ENCODE data around the gene JMJD8. TPM values are rescaled to one million over a fixed set of nuclear protein-coding genes. Genes with fewer than 3 reads are reported as not detected.

The JMJD8 gene
- total and polyA plus RNA-seq, 9 of the 15 experiments (the other 6 are each of a cell fraction or from before 2014, with no cell fraction given) = 1.2 to 50.6 (median 29.3) TPM

DNA sequence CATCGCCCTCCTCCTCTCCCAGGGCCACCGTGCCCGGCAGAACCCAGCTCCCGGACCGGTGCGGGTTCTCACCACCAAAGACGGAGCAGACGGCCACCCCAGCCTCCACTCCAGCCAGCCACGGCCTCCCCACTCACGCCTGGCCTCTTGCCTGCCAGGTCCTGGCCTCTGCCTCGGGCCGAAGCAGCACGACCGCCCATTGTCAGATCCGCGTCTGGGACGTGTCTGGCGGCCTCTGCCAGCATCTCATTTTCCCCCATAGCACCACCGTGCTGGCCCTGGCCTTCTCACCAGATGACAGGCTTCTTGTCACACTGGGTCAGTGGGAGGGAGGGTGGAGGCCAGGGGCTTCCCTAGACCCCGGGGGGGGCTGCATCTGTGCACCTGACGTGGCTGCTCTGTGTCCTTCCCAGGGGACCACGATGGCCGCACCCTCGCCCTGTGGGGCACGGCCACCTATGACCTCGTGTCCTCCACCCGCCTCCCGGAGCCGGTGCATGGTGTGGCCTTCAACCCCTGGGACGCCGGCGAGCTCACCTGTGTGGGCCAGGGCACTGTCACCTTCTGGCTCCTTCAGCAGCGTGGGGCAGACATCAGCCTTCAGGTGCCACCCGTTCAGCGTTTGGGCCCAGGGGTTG lies 22.8 kb downstream of the JMJD8 start:
- 47% methylated on average over 31 of the region's 35 CpGs for WGBS (ENCODE audit: insufficient coverage, low coverage, missing lambda C conversion rate)
- Histone ChIP-seq H2AFZ (ENCODE audit: low read depth, low read length) (peak overlapping the region; percentile 95), H3K27me3 (ENCODE audit: control insufficient read depth in 2 of 2, insufficient read depth in 2 of 2, low read length in 2 of 2) (no peaks in the 10 kb centered on the region), H3K79me2 (ENCODE audit: control insufficient read depth, insufficient read depth, low read length) (no peaks in the 10 kb centered on the region; the same call in 2 of the 3 replicates), H3K9ac (ENCODE audit: insufficient read depth in 1 of 2, low read depth in 2 of 2, low read length in 2 of 2) (peak overlapping the region; percentile 70 to 95; a peak in 3 of 4 replicates), H3K9me1 (ENCODE audit: control insufficient read depth, insufficient read depth, low read length) (no peaks in the 10 kb centered on the region), H3K27ac (ENCODE audit: extremely low read depth, low read depth, low read length) (peak overlapping the region; percentile 66; the same call in 2 of the 3 replicates), H3K36me3 (ENCODE audit: control insufficient read depth, insufficient read depth, low read length) (no peaks in the 10 kb centered on the region), H3K4me3 (peak overlapping the region; percentile 20; the same call in 1 of the 2 replicates), H3K4me2 (ENCODE audit: insufficient read depth, low read length) (peak overlapping the region; percentile 78), H3K9me3 (replicated peaks; ENCODE audit: control insufficient read depth, insufficient read depth, low read depth, low read length) (no peaks in the 10 kb centered on the region), H4K20me1 (replicated peaks; ENCODE audit: control insufficient read depth, insufficient read depth, low read length) (no peaks in the 10 kb centered on the region), H3K4me1 (replicated peaks in 1 of 2; ENCODE audit: control insufficient read depth in 2 of 2, insufficient read depth in 2 of 2, low read length in 2 of 2) (peaks cover 2 to 92% of the 10 kb centered on the region in 2 experiments; a peak in 4 of 5 replicates)
- FAIRE-seq = no peak
- intact Hi-C loops (cut with micrococcal nuclease) = loop anchor here (2.0 to 10.0 kb wide), 2 partner anchors 73 to 267 kb away; partner anchors contain the start of gene NME4
- no TSS peak for BruUV-seq (replicated peaks)
- in situ Hi-C loops (cut with MboI) = no loop called here
- POLR2A ChIA-PET = interaction anchor here (0.6 kb wide), 1 partner anchor 10 kb away, joined by 3 read pairs; no protein-coding TSS in a partner anchor
- peak; percentile 36 for ATAC-seq
- no peak for DNase-seq (ENCODE audit: extremely low read depth in 1 of 4, low spot score in 3 of 4)
- CTCF ChIA-PET (ENCODE audit: low intra/inter-chr PET ratio) = interaction anchor here (0.6 to 1.9 kb wide), 2 partner anchors 82 to 504 kb away, joined by 3 to 8 read pairs; no protein-coding TSS in a partner anchor
- TF ChIP-seq CTCF (IDR thresholded peaks at IDR 0.05 in 2 of 3, conservative IDR thresholded peaks at IDR 0.05 in 1 of 3; ENCODE audit: insufficient read depth in 2 of 3, low read depth in 1 of 3, low read length in 3 of 3) (peak in 1 of 3 experiments; percentile 24; a peak in 1 of 6 replicates), TCF7L2 (IDR thresholded peaks at IDR 0.05; ENCODE audit: low read depth, low read length) (no peak), MAFG (tag; conservative IDR thresholded peaks at IDR 0.05) (no peak), SOX6 (IDR thresholded peaks at IDR 0.05) (no peak), MYNN (IDR thresholded peaks at IDR 0.05) (no peak), MYNN (CRISPR knock-in tag; IDR thresholded peaks at IDR 0.05) (no peak), HNRNPL (IDR thresholded peaks at IDR 0.05; ENCODE audit: low read depth, low read length) (peak; percentile 50; the same call in 1 of the 2 replicates), ARNT (IDR thresholded peaks at IDR 0.05) (no peak), MCM3 (IDR thresholded peaks at IDR 0.05) (no peak), HDGF (IDR thresholded peaks at IDR 0.05) (peak; percentile 72; the same call in 1 of the 2 replicates), RAD51 (IDR thresholded peaks at IDR 0.05; ENCODE audit: borderline replicate concordance, low read depth) (no peak), RBM17 (IDR thresholded peaks at IDR 0.05; ENCODE audit: borderline replicate concordance, low read depth, low read length) (no peak), EHMT2 (IDR thresholded peaks at IDR 0.05) (no peak), ZNF3 (CRISPR knock-in tag; IDR thresholded peaks at IDR 0.05) (no peak), NFE2L1 (tag; IDR thresholded peaks at IDR 0.05; ENCODE audit: borderline replicate concordance, low read depth) (no peak), ZNF408 (CRISPR knock-in tag; IDR thresholded peaks at IDR 0.05; ENCODE audit: low read depth) (no peak)
- TF ChIP-seq, protein P1, sequence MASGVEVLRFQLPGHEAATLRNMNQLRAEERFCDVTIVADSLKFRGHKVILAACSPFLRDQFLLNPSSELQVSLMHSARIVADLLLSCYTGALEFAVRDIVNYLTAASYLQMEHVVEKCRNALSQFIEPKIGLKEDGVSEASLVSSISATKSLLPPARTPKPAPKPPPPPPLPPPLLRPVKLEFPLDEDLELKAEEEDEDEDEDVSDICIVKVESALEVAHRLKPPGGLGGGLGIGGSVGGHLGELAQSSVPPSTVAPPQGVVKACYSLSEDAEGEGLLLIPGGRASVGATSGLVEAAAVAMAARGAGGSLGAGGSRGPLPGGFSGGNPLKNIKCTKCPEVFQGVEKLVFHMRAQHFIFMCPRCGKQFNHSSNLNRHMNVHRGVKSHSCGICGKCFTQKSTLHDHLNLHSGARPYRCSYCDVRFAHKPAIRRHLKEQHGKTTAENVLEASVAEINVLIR (CRISPR knock-in tag; IDR thresholded peaks at IDR 0.05) = no peak

All from K562 (cell line).